ENCODE data around the gene CHAMP1. TPM values are rescaled to one million over a fixed set of nuclear protein-coding genes. Genes with fewer than 3 reads are reported as not detected.

CHAMP1 gene
- total RNA-seq, 1 experiment from 2014 or later, result 16.0 TPM

DNA sequence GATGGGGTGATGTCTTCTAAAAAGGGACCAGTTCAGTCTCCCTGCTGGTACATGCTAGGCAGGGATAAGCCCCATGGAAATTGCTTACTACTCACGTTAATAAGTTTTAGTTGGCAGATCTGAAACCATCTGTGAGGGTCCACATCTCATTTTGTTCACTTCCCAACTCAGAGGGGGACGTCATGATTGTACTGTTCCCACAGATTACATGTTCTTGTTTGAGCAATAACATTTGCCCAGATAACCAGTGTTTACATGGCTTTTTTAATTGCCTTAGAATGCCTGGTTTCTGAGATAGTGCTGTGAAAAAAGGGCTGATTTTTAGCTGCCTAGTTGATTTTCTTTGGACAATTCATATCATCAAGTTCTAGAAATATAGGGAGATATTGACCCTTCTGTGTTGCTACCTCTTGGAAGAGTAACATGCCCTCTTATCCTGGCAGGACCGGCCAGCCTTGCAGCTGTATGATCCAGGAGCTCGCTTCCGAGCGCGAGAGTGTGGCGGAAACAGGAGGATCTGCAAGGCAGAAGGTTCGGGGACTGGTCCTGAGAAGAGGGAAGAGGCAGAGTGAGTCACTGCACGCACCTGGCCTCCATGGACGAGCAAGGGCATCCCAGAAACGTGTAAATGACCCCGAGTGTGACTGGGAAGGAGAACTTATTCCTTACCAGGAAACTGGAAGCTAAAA lies 9.8 kb upstream of the CHAMP1 start:
- Histone ChIP-seq H3K27me3 (ENCODE audit: insufficient read depth, low read depth) (no peaks in the 10 kb centered on the region), H4K20me1 (ENCODE audit: insufficient read depth) (no peaks in the 10 kb centered on the region), H3K4me1 (replicated peaks; ENCODE audit: insufficient read depth) (no peaks in the 10 kb centered on the region), H3K4me2 (no peak overlapping the region), H3K4me3 (no peak overlapping the region), H2AFZ (no peak overlapping the region), H3K36me3 (ENCODE audit: low read depth) (peaks cover 5% of the 10 kb centered on the region; the same call in 1 of the 2 replicates), H3K9me3 (ENCODE audit: insufficient read depth, low read depth) (no peaks in the 10 kb centered on the region), H3K9me2 (ENCODE audit: insufficient read depth) (no peaks in the 10 kb centered on the region), H3K79me2 (ENCODE audit: low read depth) (no peaks in the 10 kb centered on the region), H3F3A (ENCODE audit: insufficient read depth, low read depth) (peaks cover 6% of the 10 kb centered on the region; the same call in 1 of the 2 replicates), H3K27ac (no peak overlapping the region)
- no TSS peak for BruUV-seq (replicated peaks)
- POLR2A ChIA-PET (ENCODE audit: unreplicated experiment), result no interaction called here
- intact Hi-C loops (cut with micrococcal nuclease; ENCODE audit: unreplicated experiment), result no loop called here
- CTCF ChIA-PET, result no interaction called here
- DNase-seq, result no peak
- no peak for TF ChIP-seq EZH2 (IDR thresholded peaks at IDR 0.05; ENCODE audit: low read depth)
- TF ChIP-seq CTCF (conservative IDR thresholded peaks at IDR 0.05), result no peak

- DNase-seq, result no peak
- Histone ChIP-seq H3K36me3 (ENCODE audit: low read depth) (no peaks in the 10 kb centered on the region; the same call in 1 of the 2 replicates), H3K27ac (no peak overlapping the region), H3K4me3 (no peak overlapping the region), H3K4me1 (replicated peaks; ENCODE audit: insufficient read depth) (peaks cover 11% of the 10 kb centered on the region; the same call in 1 of the 2 replicates), H3F3A (ENCODE audit: insufficient read depth, low read depth) (peaks cover 20% of the 10 kb centered on the region), H3K27me3 (ENCODE audit: insufficient read depth, low read depth) (no peaks in the 10 kb centered on the region), H4K20me1 (ENCODE audit: insufficient read depth) (no peaks in the 10 kb centered on the region), H3K4me2 (no peak overlapping the region), H3K79me2 (ENCODE audit: low read depth) (0 out of 2 replicates have a peak, but pooled peaks cover 5% of the 10 kb centered on the region), H2AFZ (no peak overlapping the region), H3K9me2 (ENCODE audit: insufficient read depth) (no peaks in the 10 kb centered on the region), H3K9me3 (ENCODE audit: insufficient read depth, low read depth) (no peaks in the 10 kb centered on the region)
- no TSS peak for BruUV-seq (replicated peaks)
- POLR2A ChIA-PET (ENCODE audit: unreplicated experiment), result no interaction called here
- CTCF ChIA-PET, result no interaction called here
- TF ChIP-seq CTCF (conservative IDR thresholded peaks at IDR 0.05) (no peak), EZH2 (IDR thresholded peaks at IDR 0.05; ENCODE audit: low read depth) (no peak)
- intact Hi-C loops (cut with micrococcal nuclease; ENCODE audit: unreplicated experiment), result no loop called here
These were observed 5.2 kb upstream of the CHAMP1 start for GRCh38 chr13:114309086-114309485.

GRCh38 chr13:114309806-114310410 lies 4.4 kb upstream of the CHAMP1 start:
- no TSS peak for BruUV-seq (replicated peaks)
- H3F3A ChIP-seq (ENCODE audit: insufficient read depth, low read depth), result peaks cover 24% of the 10 kb centered on the region
- intact Hi-C loops (cut with micrococcal nuclease; ENCODE audit: unreplicated experiment), result no loop called here
- H3K27me3 ChIP-seq (ENCODE audit: insufficient read depth, low read depth), result no peaks in the 10 kb centered on the region
- CTCF ChIA-PET, result no interaction called here
- DNase-seq, result no peak
- no peak overlapping the region for H3K27ac ChIP-seq
- peaks cover 8% of the 10 kb centered on the region for H3K79me2 ChIP-seq (ENCODE audit: low read depth)
- POLR2A ChIA-PET (ENCODE audit: unreplicated experiment), result no interaction called here
- H3K9me2 ChIP-seq (ENCODE audit: insufficient read depth), result no peaks in the 10 kb centered on the region
- no peak overlapping the region for H3K4me2 ChIP-seq
- H3K36me3 ChIP-seq (ENCODE audit: low read depth), result no peaks in the 10 kb centered on the region
- TF ChIP-seq EZH2 (IDR thresholded peaks at IDR 0.05; ENCODE audit: low read depth) (no peak), CTCF (conservative IDR thresholded peaks at IDR 0.05) (no peak)
- peaks cover 11% of the 10 kb centered on the region for H3K4me1 ChIP-seq (replicated peaks; ENCODE audit: insufficient read depth)
- H3K9me3 ChIP-seq (ENCODE audit: insufficient read depth, low read depth), result no peaks in the 10 kb centered on the region
- H4K20me1 ChIP-seq (ENCODE audit: insufficient read depth), result no peaks in the 10 kb centered on the region
- H2AFZ ChIP-seq, result no peak overlapping the region
- H3K4me3 ChIP-seq, result no peak overlapping the region
